ENCODE measurements around the gene LTO1. TPM values are rescaled to one million over a fixed set of nuclear protein-coding genes. Genes with fewer than 3 reads are reported as not detected.

The LTO1 gene, protein sequence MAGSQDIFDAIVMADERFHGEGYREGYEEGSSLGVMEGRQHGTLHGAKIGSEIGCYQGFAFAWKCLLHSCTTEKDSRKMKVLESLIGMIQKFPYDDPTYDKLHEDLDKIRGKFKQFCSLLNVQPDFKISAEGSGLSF
- 9.1 TPM for polyA plus RNA-seq (2012; ENCODE audit: missing spikeins)

DNA sequence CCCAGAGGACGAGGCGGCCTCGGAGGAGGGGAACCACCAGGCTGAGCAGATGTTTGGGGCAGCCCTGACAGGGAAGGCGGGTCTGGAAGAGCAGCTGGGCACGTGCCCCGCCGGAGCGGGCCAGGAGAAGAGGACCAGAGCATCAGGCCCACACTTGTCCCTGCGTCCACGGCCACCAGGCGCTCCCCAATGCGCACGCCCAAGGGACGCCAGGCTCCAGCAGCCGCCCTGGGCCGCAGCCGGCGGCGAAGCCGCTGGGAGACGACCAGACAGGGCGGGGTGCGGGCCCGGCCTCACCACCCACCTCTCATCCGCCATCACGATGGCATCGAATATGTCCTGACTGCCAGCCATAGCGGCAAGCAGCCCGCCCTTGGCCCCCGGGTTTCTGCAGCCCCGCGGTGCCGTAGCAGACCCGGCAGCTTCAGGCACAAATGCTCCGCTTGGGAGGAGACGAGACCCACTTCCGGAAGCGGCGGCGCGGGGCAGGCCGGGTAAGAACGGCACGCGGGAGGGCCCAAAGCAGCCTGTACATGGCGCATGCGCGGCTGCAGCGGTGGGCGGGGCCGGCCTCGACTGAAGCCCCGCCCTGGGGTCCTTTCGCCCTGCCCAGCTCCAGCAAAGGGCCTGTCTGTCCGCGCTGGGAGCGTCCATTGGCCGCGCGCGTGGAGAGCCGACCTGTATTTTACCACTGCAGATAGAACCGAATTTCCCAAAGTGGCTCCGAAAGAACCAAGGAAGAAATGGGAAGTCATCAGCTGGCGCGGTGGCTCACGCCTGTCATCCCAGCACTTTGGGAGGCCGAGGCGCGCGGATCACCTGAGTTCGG lies at the start of gene LTO1:
Gene LTO1, minus strand, starts transcription at position 468 of the 829 bp plus-strand sequence. Its CDS starts 114 bp downstream, at position 354.
- TF ChIP-seq TAF1 (IDR thresholded peaks at IDR 0.05; ENCODE audit: borderline replicate concordance, low read depth, low read length): peak; percentile 96
- TF ChIP-seq POLR2AphosphoS5 (IDR thresholded peaks at IDR 0.05; ENCODE audit: low read depth, low read length): peak; percentile 92
- peak; percentile 96 for TF ChIP-seq POLR2A (IDR thresholded peaks at IDR 0.05; ENCODE audit: low read depth, low read length)
- DNase-seq (ENCODE audit: insufficient read length) (peak; percentile 96), FAIRE-seq (peak; percentile 100)

DNA sequence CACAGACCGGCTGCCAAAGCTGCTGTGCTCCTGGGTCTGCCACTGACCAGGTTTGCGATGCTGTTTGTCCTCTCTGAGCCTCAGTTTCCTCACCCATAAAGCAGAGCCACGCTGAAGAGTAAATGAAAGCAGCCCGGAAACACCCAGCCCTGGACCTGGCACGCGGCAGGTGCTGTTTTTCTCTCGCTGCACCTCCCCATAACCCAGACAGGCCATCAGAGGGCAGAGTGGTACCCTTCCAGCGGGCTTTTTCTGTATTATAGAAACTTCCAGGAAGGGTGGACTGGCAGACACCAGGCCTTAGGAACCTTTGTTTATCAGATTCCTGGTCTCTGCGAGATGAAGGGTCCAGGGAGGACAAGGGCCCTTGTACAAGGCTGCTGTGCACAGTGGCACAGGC lies 46.6 kb upstream of the LTO1 start:
- TF ChIP-seq POLR2AphosphoS5 (IDR thresholded peaks at IDR 0.05; ENCODE audit: low read depth, low read length): no peak
- TF ChIP-seq TAF1 (IDR thresholded peaks at IDR 0.05; ENCODE audit: borderline replicate concordance, low read depth, low read length): no peak
- no peak for FAIRE-seq
- no peak for DNase-seq (ENCODE audit: insufficient read length)

DNA sequence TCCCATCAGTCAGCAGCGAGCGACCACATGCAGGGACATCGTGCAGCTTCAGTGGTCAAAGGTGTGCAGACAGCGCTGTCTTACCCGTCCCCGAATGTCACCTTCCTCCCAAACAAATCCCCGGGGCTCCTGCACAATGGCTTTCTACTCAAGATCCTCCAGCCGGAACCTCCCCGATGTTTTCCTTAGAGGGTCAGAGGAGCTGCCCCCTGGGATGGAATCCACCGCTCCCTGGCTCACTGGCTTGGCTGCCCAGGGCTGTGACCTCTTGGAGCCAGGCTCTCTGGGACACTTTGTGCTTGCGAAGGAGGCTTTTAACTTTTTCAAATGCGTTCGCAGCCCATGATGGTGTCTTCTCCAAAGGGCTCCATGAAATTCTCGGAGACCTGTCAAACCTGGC lies 46.0 kb upstream of the LTO1 start:
- no peak for FAIRE-seq
- no peak for DNase-seq (ENCODE audit: insufficient read length)
- TF ChIP-seq TAF1 (IDR thresholded peaks at IDR 0.05; ENCODE audit: borderline replicate concordance, low read depth, low read length) (no peak), POLR2A (IDR thresholded peaks at IDR 0.05; ENCODE audit: low read depth, low read length) (no peak), POLR2AphosphoS5 (IDR thresholded peaks at IDR 0.05; ENCODE audit: low read depth, low read length) (no peak)

DNA sequence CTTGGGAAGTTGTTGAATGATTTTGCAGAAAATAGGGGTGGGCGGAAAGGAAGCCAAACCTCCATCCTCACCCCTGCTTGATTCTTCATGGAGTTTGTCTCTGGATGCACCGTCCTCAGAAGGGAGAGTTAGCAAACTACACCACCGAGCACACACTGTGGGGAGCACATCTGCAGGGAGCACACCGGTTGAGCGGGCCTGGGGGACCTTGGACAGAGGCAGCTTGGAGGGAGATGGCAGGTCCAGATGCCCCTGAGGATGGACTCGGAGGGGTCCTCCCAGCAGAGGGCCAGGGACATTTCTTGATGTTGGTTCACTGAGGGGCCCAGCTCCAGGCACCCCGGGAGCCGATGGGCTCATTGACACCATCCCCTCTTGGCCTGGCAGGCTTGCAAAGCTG lies 43.8 kb upstream of the LTO1 start:
- DNase-seq (ENCODE audit: insufficient read length): no peak
- TF ChIP-seq POLR2AphosphoS5 (IDR thresholded peaks at IDR 0.05; ENCODE audit: low read depth, low read length) (no peak), POLR2A (IDR thresholded peaks at IDR 0.05; ENCODE audit: low read depth, low read length) (no peak), TAF1 (IDR thresholded peaks at IDR 0.05; ENCODE audit: borderline replicate concordance, low read depth, low read length) (no peak)
- FAIRE-seq: no peak

DNA sequence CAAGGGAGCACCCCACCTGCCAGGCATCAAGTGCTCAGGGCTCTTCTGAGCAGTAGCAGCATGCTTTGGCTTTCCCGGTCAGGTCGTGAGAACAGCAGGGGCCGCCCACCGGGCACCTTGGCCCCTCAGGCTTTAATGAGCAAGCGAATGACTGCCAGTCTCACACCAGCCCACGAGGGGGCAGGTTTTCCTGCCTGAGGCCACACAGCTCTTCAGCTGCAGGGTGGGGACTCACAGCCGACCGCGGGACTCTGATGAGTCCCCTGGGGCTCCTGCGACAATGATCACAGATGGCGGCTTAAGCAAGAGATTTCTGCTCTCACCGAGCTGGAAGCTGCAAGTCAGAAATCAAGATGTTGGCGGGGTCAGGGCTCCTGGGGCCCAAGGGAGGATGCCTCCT lies 43.0 kb upstream of the LTO1 start:
- TF ChIP-seq TAF1 (IDR thresholded peaks at IDR 0.05; ENCODE audit: borderline replicate concordance, low read depth, low read length) (no peak), POLR2AphosphoS5 (IDR thresholded peaks at IDR 0.05; ENCODE audit: low read depth, low read length) (no peak), POLR2A (IDR thresholded peaks at IDR 0.05; ENCODE audit: low read depth, low read length) (no peak)
- DNase-seq (ENCODE audit: insufficient read length): peak; percentile 57
- no peak for FAIRE-seq

DNA sequence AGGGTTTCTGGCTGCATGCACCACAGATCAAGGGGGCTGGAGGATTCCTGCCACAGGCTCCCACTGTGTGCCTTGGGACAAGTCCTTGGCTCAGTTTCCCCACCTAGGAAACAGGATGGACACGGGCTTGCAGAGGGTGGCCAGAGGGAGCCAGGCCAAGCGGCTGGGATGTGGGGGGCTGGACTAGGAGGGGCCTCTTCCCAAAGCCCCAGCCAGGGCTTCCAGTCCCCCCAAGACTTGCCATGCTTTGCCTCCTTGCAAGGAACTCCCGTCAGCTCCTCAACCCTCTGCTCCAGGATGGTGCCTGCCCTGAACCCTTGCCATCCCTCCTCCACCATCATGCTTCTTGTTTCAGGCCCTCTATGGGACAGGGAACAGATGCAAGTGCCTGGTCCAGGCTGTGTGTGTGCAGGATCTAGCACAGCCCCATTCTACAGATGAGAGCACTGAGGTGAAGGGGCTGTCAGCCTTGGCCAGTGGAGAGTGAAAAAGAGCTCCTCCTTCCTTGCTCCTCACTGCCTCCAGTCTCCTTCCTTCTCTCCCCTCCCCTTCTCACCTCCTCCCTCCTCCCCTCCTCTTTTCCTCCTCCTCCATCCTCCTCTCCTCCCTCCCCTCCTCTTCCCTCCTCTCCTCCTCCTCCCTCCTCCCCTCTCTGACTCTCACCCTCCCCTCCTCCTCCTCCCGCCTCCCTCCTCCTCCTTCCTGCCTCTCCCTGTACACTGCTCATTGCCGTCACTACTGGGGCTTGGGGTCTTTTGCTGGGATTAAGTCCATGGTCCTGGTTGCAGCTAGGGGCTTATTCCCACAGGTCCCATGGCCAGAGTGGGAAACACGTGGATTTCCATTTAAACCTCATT lies 42.0 kb upstream of the LTO1 start:
- DNase-seq (ENCODE audit: insufficient read length): no peak
- TF ChIP-seq POLR2A (IDR thresholded peaks at IDR 0.05; ENCODE audit: low read depth, low read length): no peak
- no peak for TF ChIP-seq TAF1 (IDR thresholded peaks at IDR 0.05; ENCODE audit: borderline replicate concordance, low read depth, low read length)
- TF ChIP-seq POLR2AphosphoS5 (IDR thresholded peaks at IDR 0.05; ENCODE audit: low read depth, low read length): no peak
- FAIRE-seq: no peak

DNA sequence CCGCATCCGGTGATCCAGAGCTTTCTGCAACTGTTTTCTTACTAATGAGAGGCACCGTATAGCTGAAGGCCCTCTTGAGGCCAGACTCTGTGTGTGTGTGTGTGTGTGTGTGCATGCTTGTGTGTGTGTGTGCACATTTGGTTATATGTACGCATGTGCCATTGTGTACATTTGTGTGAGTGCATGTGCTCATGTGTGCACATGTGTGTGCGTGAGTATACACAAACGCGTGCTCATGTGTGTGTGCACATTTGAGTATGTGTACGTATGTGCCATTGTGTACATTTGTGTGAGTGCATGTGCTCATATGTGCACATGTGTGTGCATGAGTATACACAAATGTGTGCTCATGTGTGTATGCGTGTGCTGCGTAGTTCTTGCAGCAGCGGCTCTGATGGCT lies 40.9 kb upstream of the LTO1 start:
- no peak for FAIRE-seq
- DNase-seq (ENCODE audit: insufficient read length): no peak

DNA sequence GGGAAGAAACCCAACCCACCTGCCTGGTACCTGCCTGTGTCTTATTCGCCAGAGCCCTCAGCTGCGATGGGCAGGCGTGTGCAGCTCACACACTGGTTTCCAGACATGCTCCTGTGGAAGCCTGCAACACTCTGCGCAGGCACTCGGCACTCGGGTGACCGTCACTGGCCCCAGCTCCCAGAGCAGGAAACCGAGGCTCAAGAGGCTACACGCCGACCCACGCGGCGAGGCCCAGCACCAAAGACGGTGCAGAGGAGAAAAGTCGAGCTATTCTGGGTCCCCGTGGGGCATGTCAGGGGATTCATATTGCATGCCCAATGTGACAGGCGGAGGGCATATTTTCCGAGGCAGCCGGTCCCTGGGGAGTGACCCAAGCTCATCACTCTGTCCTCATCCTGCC lies 40.3 kb upstream of the LTO1 start:
- DNase-seq (ENCODE audit: insufficient read length): no peak
- no peak for FAIRE-seq
- TF ChIP-seq POLR2AphosphoS5 (IDR thresholded peaks at IDR 0.05; ENCODE audit: low read depth, low read length) (no peak), TAF1 (IDR thresholded peaks at IDR 0.05; ENCODE audit: borderline replicate concordance, low read depth, low read length) (no peak), POLR2A (IDR thresholded peaks at IDR 0.05; ENCODE audit: low read depth, low read length) (no peak)

More for the DNA sequence above, 40.9 kb upstream of the LTO1 start:
- TF ChIP-seq POLR2AphosphoS5 (IDR thresholded peaks at IDR 0.05; ENCODE audit: low read depth, low read length) (no peak), TAF1 (IDR thresholded peaks at IDR 0.05; ENCODE audit: borderline replicate concordance, low read depth, low read length) (no peak), POLR2A (IDR thresholded peaks at IDR 0.05; ENCODE audit: low read depth, low read length) (no peak)

DNA sequence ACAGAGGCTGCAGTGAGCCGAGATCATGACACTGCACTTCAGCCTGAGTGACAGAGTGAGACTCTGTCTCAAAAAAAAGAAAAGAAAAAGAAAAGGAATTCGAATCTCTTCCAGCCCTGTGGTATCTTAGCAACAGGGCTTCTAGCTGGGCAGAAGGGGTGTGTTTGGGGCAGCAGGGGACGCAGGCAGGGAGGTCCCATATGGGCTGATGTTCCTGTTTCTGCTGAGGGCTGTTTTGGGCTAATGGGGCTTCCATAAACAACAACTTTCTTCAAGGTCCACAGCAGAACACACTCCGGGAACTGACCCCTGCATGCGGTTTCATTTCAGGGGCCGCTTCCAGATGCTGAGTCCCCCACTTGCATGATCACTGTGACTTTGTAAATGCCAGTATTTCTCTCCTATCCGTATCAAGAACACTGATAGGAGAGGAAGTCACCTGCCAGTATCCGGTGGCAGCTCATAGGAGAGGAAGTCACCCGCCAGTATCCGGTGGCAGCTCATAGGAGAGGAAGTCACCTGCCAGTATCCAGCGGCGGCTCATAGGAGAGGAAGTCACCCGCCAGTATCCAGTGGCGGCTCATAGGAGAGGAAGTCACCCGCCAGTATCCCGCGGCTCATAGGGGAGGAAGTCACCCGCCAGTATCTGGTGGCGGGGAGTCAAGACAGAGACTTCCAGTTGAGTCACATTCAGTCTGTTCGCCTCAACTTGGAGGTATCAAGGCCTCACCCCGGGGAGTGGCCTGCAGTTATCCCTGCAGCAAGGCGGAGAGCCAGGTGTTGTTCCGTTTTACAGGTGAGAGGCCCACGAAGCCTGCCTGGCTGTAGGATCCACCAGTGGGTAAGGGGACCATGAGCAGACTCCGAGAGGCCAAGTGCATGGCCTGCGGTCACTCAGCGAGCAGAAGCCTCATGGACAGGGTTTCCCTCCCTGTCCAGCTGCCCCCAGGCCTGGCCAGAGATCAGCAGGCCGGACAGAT lies 37.0 kb upstream of the LTO1 start:
- no peak for DNase-seq (ENCODE audit: insufficient read length)
- TF ChIP-seq POLR2AphosphoS5 (IDR thresholded peaks at IDR 0.05; ENCODE audit: low read depth, low read length): no peak
- TF ChIP-seq POLR2A (IDR thresholded peaks at IDR 0.05; ENCODE audit: low read depth, low read length): no peak
- TF ChIP-seq TAF1 (IDR thresholded peaks at IDR 0.05; ENCODE audit: borderline replicate concordance, low read depth, low read length): no peak
- FAIRE-seq: no peak

DNA sequence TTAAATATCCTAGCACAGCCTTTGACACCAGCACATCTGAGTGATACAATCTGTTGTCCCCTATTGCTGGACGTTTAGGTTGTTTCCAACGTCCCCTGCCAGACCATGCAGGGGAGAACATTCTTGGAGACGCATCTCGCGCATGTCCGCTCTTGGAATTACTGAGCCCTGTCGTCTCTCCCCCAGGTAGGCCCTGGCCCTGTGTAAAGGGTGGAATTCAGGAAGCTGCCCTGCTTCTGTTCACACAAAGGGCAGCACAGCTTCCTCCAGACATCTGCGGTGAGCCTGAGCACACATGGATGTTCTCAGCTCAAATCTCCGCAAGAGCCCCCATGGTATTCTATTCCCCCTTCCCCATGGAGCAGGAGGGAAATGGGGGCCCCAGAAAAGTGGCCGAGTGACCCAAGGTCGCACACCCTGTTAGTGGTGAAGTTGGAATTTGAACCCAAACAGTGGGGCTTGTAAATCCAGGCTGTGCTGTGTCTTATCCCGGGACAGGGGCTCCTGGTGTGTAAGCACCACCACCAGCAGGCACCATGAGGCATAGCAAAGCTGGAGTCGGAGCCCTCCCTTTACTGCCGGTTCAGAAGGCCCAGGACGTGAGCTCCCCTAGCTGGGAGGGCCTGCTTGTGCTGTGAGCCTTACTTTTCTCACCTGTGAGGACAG lies 33.7 kb upstream of the LTO1 start:
- TF ChIP-seq POLR2A (IDR thresholded peaks at IDR 0.05; ENCODE audit: low read depth, low read length) (no peak), TAF1 (IDR thresholded peaks at IDR 0.05; ENCODE audit: borderline replicate concordance, low read depth, low read length) (no peak), POLR2AphosphoS5 (IDR thresholded peaks at IDR 0.05; ENCODE audit: low read depth, low read length) (no peak)
- no peak for FAIRE-seq
- no peak for DNase-seq (ENCODE audit: insufficient read length)

Measured in GM12892 (cell line).